B cell (primary cell): Measurements from ENCODE around the gene MEN1.

Source experiments
- EZH2 ChIP-seq: IDR thresholded peaks from 2 replicates; pipeline ENCODE4 v1.6.1; 2012; ENCODE audit warnings: borderline replicate concordance, low read depth, mild to moderate bottlenecking, moderate library complexity, low read length; ENCODE audit not compliant: insufficient read depth, poor library complexity, severe bottlenecking
- TF ChIP-seq, protein P1 (sequence below): fragments of 200-600 bp; IDR thresholded peaks from one replicate; pipeline ENCODE4 v1.8.0; 2022; ENCODE audit warnings: antibody characterized with exemption, mild to moderate bottlenecking

DNA sequence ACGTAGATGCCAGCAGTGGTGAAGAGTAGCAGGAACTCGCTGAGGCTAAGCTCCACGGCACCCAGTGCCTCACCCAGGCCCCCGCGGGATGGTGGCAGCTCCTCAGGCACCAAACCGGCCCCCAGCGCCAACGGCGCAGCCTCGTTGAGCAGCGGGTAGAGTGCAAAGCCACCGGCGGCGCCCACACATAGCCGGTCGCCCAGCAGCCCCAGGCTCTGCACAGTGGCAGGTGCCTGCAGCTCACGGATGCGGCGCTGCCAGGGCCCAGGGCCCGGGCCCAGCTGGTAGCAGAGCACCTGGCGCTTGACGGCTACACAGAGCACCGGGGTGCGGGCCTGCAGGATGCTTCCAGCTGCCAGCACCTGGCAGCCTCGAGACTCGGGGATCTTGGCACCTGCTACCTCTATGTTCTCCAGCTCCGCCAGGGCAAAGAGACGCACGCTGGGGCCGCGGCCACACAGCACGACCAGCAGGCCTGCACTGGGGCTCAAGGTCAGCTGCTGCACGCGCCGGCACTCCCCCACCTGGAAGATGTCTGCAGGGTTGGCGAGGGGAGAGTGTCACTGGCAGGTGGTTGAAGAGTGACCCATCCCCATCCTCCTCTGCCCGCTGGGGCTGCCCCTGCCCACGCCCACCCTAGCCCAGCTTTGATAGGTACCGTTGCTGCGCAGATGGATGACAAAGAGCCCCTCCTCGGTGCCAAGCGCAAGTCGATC is 19.3 kb upstream of the MEN1 start:
- TF ChIP-seq, protein P1, sequence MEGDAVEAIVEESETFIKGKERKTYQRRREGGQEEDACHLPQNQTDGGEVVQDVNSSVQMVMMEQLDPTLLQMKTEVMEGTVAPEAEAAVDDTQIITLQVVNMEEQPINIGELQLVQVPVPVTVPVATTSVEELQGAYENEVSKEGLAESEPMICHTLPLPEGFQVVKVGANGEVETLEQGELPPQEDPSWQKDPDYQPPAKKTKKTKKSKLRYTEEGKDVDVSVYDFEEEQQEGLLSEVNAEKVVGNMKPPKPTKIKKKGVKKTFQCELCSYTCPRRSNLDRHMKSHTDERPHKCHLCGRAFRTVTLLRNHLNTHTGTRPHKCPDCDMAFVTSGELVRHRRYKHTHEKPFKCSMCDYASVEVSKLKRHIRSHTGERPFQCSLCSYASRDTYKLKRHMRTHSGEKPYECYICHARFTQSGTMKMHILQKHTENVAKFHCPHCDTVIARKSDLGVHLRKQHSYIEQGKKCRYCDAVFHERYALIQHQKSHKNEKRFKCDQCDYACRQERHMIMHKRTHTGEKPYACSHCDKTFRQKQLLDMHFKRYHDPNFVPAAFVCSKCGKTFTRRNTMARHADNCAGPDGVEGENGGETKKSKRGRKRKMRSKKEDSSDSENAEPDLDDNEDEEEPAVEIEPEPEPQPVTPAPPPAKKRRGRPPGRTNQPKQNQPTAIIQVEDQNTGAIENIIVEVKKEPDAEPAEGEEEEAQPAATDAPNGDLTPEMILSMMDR = no peak
- no peak for TF ChIP-seq EZH2
